ENCODE data around the gene MYO1C.

MYO1C gene

DNA sequence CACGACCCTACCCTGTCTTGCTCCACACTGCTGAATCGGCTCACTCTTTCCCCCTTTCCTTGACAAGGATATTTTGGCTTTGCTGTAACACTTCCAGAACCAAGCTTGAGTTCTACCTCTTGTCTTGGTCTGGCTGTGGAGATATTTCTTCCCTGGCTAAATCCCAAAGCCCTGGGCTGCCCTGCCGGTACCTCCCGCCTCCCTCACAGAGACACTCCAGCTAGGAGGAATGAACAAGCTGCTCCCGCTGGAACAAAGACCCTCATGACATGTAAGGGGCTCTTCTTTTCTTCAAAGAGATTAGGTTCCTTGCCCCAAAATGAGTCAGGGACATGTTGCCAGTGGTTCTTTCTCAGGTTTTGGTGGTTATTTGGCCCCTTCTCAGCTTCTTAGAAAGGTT lies 13.1 kb upstream of the MYO1C start:
- DNase-seq, result no peak

- no peak for DNase-seq
Measured at GRCh38 chr17:1504866-1505265, 12.4 kb upstream of the MYO1C start.

DNA sequence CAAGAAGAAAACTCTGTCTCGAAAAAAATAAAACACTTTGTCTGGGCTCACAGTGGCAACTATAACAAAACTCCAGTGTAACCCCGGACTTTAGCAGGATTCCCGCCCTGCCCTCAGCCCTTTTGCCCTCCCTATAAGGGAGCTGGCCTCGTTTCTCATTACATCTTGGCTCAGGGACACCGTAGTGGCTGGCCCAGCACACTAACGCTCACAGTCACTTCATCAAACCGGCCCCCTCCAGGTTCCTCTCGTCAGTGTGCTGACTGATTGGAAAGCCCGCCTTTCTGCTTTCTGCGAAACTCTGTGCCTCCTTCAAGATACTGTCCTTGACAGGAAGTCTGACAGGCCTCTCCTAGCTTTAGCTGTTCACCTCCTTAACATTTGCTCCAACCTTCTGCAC lies 11.2 kb upstream of the MYO1C start:
- DNase-seq, result no peak

DNA sequence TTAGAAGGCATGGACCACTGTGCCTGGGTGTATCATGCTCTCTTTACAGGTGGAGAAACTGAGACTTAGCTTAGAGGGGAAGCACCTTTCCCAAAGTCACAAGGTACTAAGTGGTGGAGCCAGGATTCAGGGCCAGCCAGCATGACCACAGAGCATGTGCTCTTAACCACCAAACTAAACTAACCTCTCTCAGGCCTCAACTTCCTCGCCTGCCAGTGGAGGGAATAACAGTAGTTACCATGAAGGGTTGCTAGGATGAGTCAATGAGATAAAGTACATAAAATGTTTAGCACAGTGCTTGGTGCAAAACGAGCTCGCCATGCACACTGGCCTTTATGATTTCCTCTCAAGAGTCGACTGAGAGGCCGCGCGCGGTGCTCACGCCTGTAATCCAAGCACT lies 6.4 kb upstream of the MYO1C start:
- no peak for DNase-seq

DNA sequence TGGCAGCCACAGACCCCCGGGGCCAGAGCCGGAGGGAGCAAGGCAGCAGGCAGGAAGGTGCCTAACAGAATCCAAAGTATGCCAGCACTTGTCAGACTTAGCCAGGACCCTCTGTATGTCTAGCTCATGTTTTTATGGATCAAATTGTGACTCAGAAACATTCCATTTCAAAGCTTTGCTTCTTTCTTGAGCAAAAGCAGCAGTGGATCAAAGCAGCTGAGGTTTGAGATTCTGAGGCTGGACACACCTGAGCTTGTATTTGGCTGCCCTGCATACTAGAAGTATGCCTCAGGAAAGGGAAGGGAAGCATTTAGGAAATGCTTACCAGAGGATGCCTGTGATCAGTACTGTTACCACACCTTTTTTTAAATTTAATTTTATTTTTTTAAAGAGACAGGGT lies 5.7 kb upstream of the MYO1C start:
- DNase-seq, result no peak

GRCh38 chr17:1497831-1498230 lies 5.3 kb upstream of the MYO1C start:
- no peak for DNase-seq

DNA sequence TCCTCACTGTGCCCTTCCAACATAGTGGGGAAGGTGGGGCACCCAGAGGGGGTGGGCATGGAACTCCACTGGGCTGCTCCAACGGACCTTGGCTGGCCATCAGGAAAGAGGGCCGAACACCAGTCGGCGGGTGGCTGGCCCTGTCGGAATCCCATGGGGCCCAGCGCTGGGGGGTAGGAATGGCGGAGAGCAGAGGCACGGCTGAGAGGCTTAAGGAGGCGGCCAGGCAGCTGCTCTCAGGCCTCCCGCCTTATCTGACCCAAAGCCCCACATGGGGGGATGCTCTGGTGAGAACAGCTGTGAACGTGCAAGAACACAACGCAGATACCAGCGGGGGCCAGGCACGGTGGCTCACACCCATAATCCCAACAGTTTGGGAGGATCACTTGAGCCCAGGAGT lies 4.4 kb upstream of the MYO1C start:
- no peak for DNase-seq

- DNase-seq, result no peak
Measured at GRCh38 chr17:1495265-1495989, 2.9 kb upstream of the MYO1C start.

DNA sequence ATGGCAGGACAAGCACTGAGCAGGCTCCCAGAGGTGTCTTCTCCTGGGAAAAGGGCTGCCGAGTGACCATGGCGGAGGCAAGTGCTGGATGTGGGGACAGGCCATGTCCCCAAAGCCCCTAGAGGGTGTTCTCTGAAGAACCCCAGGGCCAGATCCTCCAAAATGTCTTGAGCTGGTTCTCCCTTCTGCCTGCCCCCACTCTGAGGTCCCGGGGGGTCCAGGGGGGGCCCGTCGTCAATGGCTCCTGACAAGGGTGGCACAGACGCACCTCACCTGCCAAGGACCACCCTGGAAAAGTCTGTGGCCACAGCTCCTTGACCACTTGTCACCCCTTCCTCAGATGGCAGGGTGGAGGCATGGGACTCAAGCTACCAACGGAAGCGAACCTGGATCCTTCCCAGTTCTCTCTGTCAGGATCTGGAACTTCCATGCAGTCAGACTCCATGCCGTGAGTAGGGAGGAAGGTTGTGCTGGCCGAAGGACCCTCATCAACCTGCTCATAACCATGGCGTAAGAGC lies 2.3 kb upstream of the MYO1C start:
- DNase-seq, result no peak

DNA sequence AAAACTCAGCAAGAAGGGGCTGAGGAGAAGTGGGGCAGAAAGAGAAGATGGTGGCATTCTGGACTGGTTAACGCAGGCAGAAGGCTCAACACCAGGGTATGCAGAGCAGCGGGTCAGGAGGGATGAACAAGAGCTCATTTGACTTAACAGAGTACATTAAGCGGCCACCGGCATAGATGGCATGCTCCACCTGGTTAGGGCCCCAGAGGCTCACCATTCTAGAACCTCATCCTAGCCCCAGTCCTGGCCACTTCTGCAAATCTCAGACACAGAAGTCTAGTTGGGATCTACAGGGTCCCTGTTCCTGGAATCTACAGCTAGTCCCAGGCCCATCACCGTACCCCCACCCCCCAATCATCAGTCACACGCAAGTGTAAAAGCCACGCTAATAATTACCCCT lies 1.7 kb upstream of the MYO1C start:
- no peak for DNase-seq

DNA sequence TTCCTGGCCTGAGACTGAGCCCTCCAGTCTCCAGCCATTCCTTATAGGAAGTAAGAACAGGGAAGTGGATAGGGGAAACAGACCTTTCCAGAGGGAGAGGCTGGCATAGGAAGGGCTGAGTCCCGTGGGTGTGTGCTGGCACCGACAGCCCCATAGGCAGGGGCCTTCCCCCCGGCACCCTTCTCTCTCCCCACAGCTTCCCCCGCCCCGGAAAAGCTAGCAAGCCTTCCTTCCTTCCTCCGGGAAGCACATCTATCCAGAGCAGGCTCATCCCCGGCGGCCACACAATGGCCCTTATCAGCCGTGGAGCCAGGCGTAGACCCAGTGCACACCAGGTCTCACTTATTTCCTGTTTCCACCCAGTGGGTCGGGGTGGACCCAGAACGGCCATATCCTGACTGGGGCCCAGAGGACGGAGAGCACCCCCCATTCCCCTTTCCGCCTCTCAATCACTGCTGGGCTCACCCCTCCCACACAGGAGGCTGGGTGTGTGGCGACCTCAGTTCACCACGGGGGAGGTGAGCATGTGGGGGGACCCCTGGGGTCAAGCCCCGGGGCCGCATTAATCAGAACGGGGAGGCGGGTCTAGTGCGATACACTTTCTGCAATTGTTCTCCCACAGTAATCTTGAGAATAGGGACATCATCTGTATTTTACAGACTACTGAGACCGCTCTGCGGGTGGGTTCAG lies 950 bp upstream of the MYO1C start:
- no peak for DNase-seq

DNA sequence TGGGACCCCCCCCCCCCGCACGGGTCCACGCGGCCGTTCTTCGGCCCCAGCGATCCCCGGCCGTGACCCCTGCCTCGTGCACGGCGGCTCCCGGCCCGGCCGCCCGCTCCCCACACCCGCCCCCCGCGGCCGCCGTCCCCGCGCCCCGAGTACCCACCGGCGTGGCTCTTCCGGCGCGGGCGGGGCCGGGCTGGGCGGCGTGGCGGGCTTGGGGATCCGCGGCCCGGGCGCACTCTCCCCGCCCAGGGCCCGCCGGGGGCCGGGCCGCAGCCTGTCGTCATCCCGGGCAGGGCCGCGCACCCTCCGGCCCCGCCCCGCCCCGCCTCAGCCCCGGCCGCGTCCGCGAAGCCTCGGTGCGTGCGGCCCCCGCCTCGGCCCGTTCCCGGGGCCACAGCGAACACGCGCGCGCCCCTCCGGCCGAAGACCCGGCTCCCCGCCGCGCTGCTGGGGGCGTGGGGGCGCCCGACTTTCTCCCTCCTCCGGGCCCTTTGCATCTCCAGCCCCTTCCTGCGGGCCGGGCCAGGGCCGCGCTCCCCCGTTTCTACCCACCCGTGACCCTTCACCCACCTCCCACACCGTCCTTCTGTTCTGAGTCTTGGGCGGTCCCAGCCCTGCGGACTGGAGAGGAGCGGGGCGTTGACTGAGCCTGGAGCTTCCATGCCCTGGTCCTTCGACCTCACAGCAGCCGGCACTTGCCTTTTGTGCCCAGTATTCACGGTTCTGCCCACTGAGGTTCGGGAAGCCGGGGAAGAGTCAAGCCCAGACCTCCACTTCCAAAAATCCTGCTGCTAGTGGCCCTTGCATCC lies 840 bp downstream of the MYO1C start:
- DNase-seq, result no peak

DNA sequence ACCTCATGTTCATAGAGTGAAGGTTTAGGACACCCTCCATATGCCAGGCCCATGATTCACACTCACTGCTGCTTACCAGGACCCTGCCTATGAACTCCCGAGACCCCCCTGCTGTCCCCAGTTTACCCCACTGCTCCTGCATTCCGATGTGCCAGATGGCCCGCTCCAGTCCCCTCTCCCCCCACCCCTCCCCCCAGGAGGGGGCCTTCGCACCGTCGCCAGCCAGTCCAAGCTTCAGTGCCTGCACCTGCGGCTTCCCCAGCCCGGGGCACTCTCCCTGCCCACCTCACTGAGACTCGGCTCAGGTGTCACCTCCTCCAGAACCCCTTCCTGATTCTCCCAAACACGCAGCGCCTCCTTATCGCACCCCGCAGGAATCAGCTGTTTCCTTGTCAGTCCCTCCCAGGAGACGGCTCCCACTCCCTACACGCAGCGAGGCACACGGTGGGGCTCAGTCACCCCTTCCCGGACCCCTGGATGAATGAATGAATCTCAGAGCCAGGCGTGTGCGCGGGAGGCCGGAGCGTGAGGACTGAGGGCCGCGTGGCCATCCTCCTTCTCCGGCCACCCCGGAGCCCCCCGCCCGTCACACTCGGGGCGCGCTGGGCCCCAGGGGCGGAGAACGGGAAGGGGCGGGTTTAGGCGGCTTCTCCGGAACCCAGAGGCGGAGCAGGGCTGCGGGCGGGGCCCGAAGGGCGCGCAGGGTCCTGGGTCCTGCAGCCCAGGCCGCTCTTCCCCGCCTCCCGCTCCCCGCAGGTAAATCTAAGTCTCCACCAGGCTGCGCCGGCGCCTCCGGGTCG lies 1.6 kb downstream of the MYO1C start:
- DNase-seq, result peak; percentile 20 to 42 (median 36)

GRCh38 chr17:1488826-1489270 lies 3.6 kb downstream of the MYO1C start:
- DNase-seq, result no peak

DNA sequence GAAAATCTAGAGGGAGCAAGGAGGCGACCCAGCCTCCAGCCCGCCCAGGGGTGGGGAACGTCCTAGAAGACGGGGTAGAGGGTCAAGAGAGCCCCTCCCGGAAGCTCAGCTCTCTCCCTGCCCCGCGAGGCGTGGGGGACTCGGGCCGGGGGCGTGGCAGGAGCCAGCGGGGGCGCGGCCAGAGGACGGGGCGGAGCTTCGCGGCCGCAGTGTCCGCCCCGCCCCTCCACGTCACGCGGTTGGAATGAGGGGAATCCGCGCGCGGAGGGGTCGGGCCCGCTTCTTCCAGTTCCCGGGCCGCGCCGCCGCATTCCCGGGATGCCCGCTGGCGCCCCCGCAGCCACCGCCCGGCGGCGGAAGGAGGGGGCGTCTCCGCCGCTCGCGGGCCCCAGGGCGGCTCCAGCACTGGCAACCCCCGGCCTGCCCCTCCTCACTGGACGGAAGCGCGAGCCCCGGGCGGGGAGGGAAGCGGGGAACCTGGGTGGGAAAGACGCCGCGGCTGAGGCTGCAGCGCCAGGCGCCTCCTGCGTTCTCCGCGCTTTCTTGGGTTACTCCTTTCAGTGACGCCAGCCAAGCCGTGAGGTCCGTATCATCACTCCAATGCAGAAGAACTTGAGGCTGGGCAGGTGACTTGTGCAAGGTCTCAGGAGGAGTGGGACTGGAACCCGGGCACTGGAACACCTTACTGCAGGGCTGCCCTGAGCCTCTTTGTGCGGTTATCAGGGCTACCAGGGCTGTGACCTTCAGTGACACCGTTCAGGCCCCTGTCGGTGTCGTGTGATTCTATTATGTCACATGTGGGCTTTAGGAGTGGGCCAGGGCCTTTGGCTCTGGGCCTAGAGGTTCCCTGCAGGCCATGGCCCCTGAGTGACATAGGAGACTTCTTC lies 4.3 kb downstream of the MYO1C start:
- peak; percentile 38 to 53 (median 48) for DNase-seq

- peak; percentile 35 to 48 (median 42) for DNase-seq
Measured at GRCh38 chr17:1486802-1487695, 5.4 kb downstream of the MYO1C start.

DNA sequence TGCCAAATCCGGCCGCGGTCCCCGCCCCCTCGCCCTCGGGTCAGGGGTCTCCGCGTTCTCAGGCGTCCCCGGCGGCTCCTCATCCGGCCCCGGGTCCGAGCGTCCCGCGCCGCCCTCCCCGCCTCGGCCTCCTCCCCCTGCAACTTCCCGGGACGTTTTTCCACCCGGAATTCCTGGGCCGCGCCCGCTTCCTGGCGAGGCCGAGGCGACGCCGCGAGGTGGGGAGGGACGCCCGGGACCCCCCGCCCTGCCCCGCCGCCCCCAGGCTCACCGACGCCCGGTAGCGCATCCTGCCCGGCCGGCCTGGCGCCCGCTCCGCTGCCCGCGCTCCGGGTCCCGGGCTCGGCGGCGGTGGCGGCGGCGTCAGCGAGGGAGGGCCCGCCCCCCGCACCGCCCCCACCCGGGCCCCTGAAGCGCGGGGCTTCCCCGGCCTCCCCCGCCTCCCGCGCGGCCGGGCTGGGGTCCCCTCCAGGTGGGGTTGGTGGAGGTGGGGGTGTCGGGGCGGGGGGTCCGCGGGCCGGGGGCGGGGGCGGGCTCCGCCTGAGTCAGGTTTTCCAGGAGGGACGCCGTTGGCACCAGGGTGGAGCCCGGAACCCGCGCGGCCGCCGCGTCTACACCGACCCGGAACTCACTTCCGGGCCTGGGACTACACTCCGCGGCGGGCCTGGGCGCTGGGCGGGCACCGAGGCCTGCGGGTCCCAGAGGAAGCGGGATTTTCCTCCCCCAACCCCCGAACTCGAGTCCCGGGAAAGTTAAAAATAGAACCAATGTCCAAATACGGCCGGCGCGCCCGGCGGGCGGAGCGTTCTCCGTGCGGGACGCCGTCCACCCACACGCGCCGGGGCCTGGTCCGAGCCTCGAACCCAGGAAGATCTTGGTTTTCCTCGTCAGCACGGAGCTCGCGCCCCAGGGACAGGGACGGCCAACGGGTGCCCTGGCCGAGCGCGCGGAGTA lies 6.8 kb downstream of the MYO1C start:
- DNase-seq, result peak; percentile 33 to 40 (median 38)

DNA sequence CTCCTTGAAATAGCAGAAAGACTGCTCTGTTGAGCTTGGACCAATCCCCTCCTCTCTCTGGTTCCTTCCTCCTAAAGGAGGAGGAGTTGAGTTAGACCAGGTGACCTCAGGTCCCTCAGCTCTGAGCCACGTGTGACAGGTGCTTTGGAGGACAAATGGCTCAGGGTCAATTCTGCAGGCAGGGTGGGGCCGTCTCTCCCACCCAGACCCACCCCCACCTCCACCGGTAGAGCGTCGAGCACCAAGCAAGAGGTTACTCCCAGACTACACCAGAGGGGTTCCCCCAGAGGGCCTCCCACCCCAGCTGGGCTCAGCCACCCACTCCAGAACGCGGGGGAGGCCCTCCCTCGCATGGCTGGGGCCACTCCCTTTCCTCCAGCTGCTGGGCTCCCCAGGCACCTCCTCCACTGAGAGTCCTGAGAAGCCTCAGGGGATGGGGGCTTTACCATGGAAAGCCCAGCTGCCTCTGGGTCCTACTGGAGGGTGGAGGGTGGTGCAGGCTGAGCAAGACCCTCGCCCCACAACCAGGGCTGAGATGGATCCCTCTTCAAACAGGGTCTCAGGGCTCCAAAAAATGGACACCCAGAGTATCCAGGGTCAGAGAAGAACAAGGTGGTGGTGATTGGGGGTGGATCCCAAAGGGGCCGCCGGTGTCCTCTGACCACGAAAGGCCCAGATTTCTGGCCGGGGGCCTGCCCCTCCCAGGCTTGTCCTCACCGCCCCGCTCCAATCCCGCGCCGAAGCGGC lies 7.6 kb downstream of the MYO1C start:
- DNase-seq, result peak in 2 of 4 experiments; percentile 18 to 19
